T-helper 1 cell treated with Interleukin-12 subunit alpha and Interleukin-12 subunit beta and Interleukin-4 antibody, amounts not matched to agents 30 μg/mL and 1 μg/mL, for 36 hours (primary cell): ENCODE results near the gene CYBA.

Source experiments
- H3K27ac Mint-ChIP-seq: one replicate; pipeline ENCODE4 v1.8.0; 2021; ENCODE audit warnings: mild to moderate bottlenecking, mixed read lengths
- H3K27me3 Mint-ChIP-seq: one replicate; pipeline ENCODE4 v1.8.0; 2021; ENCODE audit warnings: low read depth, mixed read lengths
- H3K36me3 Mint-ChIP-seq: one replicate; pipeline ENCODE4 v1.8.0; 2021; ENCODE audit warnings: low read depth, mixed read lengths
- H3K4me1 Mint-ChIP-seq: one replicate; pipeline ENCODE4 v1.8.0; 2021; ENCODE audit warnings: low read depth, mixed read lengths
- H3K4me3 Mint-ChIP-seq: one replicate; pipeline ENCODE4 v1.8.0; 2021; ENCODE audit warnings: mild to moderate bottlenecking, moderate library complexity, mixed read lengths
- H3K9me3 Mint-ChIP-seq: one replicate; pipeline ENCODE4 v1.8.0; 2021; ENCODE audit warnings: mixed read lengths

Gene CYBA

DNA sequence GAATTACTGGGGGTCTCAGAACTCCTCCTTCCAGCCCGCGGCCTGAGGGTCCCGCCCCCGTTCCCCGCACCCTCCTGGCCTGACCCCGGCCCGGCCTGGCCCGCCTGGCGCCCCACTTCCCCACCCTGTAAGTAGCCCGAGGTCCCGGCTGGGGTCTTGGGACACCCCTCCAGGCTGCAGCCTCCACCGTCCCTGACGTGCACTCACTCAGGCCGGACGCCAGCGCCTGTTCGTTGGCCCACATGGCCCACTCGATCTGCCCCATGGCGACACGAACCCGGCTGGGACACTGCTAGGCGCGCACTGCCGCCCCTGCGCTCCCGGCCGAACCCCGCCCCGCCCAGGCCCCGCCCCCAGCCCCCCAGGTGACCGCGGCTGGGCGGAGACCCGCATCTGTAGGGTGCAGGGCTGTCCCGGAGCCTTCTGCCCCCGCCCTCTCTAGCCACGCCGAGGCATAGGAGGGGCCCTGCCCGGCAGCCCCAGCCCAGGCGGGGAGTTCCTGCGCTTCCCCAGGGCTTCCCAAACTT lies at the start of gene CYBA:
TSS of gene CYBA (minus strand) at position 305 of the 527 bp plus-strand sequence. CDS start at position 265, 40 bp downstream.
- no peaks in the 10 kb centered on the region for H3K9me3 Mint-ChIP-seq
- peaks cover 13% of the 10 kb centered on the region for H3K4me1 Mint-ChIP-seq

DNA sequence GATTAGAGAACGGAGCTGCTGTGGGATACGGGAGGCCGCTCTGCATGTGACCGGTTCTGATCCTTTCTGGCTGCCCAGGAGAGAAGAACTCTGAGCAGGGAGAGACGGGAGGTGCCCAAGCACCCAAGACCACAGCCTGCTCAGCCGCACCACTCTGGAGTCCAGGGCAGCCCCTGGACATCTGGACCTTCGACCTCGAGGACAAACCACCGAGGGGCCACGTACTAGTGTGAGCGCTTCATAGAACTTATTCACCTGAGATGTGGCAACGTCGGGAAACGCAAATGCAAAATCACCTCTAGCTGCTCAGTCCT lies 49.4 kb upstream of the CYBA start:
- H3K9me3 Mint-ChIP-seq, result no peaks in the 10 kb centered on the region
- peak overlapping the region; percentile 97 for H3K27ac Mint-ChIP-seq
- peaks cover 36% of the 10 kb centered on the region for H3K36me3 Mint-ChIP-seq
- no peaks in the 10 kb centered on the region for H3K27me3 Mint-ChIP-seq
- peaks cover 45% of the 10 kb centered on the region for H3K4me1 Mint-ChIP-seq
- peak overlapping the region; percentile 98 for H3K4me3 Mint-ChIP-seq

More for the DNA sequence above, at the start of gene CYBA:
- Mint-ChIP-seq H3K4me3 (peak within 1 kb of the TSS; percentile 89), H3K27me3 (no peaks in the 10 kb centered on the region), H3K27ac (peak within 1 kb of the TSS; percentile 96), H3K36me3 (peaks cover 17% of the 10 kb centered on the region)

DNA sequence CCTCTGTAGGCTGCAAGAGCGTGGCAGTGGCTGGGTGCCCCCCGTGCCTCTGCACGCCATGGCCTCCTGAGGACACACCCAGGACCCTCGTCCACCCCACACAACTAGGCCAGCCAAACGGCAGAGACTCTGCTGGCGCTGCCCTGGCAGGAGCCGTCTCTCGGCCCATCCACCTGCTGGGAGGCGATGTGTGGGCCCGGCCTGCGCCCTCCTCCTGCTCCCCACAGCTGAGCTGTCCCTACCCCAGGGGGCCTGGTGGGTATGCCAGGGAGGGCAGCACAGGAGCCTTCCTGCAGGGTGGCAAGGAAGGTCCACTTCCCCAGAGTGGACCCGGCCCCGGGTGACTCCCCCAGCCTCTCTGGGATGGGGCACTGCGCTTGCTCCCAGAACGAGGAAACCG lies 48.3 kb upstream of the CYBA start:
- peaks cover 36% of the 10 kb centered on the region for H3K36me3 Mint-ChIP-seq
- H3K27ac Mint-ChIP-seq, result no peak overlapping the region
- no peak overlapping the region for H3K4me3 Mint-ChIP-seq

DNA sequence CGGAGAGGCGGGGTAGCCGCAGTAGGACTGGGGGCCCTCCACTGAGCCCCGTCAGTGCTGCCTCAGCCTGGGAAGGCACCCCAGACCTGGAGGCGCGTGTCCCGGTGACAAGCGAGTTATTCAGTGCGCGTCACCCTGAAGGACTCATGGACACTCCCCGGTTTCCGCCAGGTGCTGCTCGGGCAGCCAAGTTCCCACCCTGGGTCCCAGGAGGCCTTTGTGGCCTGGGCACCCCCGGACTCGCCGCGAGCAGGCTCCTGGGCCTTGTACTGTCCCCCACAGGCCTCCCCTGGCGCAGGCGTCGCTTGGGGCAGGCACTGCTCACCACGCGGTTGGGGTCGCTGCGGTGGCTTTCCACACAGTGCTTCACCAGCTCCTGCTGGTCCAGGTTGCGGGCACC lies 47.8 kb upstream of the CYBA start:
- Mint-ChIP-seq H3K4me3 (no peak overlapping the region), H3K9me3 (no peaks in the 10 kb centered on the region), H3K27ac (no peak overlapping the region), H3K27me3 (no peaks in the 10 kb centered on the region), H3K36me3 (peaks cover 32% of the 10 kb centered on the region), H3K4me1 (peaks cover 37% of the 10 kb centered on the region)

More for the DNA sequence above, 48.3 kb upstream of the CYBA start:
- Mint-ChIP-seq H3K27me3 (no peaks in the 10 kb centered on the region), H3K4me1 (peaks cover 39% of the 10 kb centered on the region), H3K9me3 (no peaks in the 10 kb centered on the region)

DNA sequence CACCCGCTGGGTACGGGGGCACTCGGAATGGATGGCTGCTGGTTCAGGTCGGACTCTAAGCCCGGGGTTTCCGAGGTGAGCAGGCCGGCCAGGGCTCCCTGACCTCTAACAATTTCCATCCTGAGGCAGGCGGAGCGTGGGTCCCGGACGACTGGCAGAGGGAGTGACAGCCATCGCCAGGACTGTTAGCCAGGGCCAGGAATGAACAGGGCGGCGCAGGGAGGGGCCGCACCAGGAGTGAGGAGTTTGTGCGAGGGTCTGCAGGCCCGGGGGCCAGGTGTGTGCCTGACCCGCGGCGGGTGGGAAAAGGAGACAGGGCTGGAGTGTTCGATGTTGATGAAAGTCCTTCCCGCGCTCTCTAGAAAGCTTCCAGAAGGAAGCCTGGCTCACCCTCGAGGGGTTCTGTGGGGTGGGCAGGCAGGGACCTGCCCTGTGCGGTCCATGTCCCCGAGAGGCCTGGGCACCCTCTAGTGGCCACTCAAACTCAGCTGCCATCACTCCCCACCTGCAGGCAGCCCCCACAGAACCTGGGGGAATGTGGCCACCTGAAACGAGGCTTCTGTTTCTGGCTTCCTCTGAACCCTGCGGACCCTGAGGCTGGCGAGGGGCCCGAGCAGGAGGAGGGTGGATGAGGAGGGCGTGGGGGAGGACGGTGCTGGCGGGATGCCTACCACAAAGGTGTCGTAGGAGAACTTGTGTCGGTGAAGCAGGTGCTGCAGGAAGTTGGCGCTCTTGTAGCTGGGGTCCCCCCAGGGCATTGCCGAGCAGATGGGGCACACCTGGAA lies 47.2 kb upstream of the CYBA start:
- Mint-ChIP-seq H3K27me3 (no peaks in the 10 kb centered on the region), H3K4me1 (peaks cover 34% of the 10 kb centered on the region), H3K9me3 (no peaks in the 10 kb centered on the region), H3K36me3 (peaks cover 29% of the 10 kb centered on the region), H3K4me3 (peak overlapping the region; percentile 34), H3K27ac (peak overlapping the region; percentile 55)

DNA sequence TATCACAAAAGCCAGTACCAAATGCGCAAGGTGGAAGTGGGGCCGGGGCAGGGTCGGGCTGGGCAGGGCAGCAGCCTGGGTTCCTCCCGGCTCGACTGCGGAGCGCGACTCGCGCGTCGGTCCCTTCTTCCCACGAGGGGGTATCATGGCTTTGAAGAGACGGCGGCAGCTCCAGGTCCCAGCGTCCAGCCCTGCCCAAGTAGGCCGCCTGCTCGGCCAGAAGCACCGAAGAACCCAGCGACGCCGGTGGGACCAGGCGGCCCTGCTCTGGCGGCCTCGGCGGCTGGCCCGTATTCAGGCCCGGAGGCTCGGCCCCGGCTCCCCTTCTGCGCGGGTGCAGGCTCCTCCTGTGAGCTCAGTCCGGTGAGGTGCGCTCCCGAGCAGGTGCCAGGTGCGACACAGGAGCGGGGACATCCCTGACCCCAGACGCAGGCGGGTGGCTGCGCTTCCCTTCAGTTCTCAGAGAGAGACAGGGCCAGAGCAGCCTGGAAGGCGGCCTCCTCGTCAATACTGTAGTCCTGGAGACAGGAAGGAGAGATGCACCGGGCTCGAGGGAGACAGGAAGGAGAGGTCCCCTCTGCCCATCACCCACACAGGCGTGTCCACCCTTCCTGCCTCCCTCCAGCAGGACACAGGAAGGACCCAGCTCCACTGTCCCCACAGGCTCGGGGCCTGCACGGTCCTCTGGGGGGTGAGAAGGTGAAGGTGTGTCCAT lies 46.4 kb upstream of the CYBA start:
- Mint-ChIP-seq H3K27ac (peak overlapping the region; percentile 55), H3K36me3 (peaks cover 25% of the 10 kb centered on the region), H3K9me3 (no peaks in the 10 kb centered on the region), H3K27me3 (no peaks in the 10 kb centered on the region), H3K4me1 (peaks cover 33% of the 10 kb centered on the region), H3K4me3 (no peak overlapping the region)

DNA sequence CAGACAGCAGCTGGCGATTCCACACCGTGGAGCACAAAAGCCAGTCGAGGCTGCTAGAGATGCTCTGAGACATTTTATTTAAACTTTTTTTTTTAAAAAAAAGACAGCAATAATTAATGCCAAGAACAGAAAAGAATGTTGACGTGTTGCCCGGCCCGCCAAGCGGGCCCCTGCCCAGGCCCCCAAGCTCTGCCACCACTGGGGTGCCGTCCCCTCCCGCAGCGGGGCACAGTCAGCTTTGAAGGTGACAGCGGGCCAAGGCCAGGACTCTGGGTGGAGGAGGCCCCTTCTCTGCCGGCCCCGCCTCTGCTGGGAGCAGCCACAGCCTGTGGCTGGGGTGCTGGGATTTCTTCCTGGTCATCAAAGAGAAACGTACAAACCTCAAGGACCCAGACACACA lies 45.6 kb upstream of the CYBA start:
- no peaks in the 10 kb centered on the region for H3K9me3 Mint-ChIP-seq
- H3K36me3 Mint-ChIP-seq, result peaks cover 25% of the 10 kb centered on the region
- H3K4me1 Mint-ChIP-seq, result peaks cover 34% of the 10 kb centered on the region
- no peaks in the 10 kb centered on the region for H3K27me3 Mint-ChIP-seq
- no peak overlapping the region for H3K4me3 Mint-ChIP-seq
- no peak overlapping the region for H3K27ac Mint-ChIP-seq

DNA sequence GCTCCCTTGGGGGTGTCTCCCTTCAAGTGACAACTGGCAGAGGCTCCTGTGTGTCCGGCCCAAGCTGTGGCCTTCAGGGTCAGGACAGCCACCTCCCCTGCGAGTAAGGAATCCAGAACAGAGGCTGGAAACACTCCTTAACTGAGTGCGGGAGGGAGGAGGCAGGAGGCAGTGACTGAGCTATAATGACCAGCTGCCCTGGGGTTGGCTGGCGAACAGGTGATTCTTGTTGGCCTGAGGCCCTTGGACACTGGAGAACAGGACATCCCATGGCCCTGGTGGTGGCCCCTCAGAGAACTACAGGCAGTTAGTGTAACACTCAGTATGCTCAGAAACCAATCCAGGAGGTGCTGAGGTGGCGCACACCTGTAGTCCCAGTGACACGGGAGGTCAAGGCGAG lies 44.9 kb upstream of the CYBA start:
- H3K36me3 Mint-ChIP-seq, result peaks cover 23% of the 10 kb centered on the region
- no peak overlapping the region for H3K27ac Mint-ChIP-seq
- H3K27me3 Mint-ChIP-seq, result no peaks in the 10 kb centered on the region
- H3K4me3 Mint-ChIP-seq, result no peak overlapping the region
- H3K9me3 Mint-ChIP-seq, result no peaks in the 10 kb centered on the region
- H3K4me1 Mint-ChIP-seq, result peaks cover 34% of the 10 kb centered on the region

DNA sequence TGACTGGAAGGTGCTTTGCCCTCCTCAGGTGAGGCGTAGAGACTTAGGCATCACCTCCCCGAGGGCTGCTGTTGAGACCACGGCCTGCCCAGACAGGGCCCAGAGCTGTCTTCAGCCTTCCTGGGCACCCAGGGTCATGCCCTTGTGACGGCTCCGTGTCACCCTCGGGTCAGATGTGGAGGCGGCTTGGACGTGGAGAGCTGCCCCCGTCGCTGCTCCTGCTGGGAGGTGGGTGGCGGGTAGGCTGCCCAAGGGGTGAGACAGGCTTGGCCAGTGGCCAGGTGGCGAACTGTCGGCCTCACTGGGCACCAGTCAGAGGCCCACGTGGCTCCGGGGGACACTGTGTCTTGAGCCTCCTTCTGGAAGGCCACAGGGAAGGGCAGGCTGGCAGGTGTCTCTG lies 44.4 kb upstream of the CYBA start:
- no peaks in the 10 kb centered on the region for H3K27me3 Mint-ChIP-seq
- no peak overlapping the region for H3K4me3 Mint-ChIP-seq
- H3K36me3 Mint-ChIP-seq, result peaks cover 19% of the 10 kb centered on the region
- no peaks in the 10 kb centered on the region for H3K9me3 Mint-ChIP-seq
- H3K4me1 Mint-ChIP-seq, result peaks cover 34% of the 10 kb centered on the region
- no peak overlapping the region for H3K27ac Mint-ChIP-seq

DNA sequence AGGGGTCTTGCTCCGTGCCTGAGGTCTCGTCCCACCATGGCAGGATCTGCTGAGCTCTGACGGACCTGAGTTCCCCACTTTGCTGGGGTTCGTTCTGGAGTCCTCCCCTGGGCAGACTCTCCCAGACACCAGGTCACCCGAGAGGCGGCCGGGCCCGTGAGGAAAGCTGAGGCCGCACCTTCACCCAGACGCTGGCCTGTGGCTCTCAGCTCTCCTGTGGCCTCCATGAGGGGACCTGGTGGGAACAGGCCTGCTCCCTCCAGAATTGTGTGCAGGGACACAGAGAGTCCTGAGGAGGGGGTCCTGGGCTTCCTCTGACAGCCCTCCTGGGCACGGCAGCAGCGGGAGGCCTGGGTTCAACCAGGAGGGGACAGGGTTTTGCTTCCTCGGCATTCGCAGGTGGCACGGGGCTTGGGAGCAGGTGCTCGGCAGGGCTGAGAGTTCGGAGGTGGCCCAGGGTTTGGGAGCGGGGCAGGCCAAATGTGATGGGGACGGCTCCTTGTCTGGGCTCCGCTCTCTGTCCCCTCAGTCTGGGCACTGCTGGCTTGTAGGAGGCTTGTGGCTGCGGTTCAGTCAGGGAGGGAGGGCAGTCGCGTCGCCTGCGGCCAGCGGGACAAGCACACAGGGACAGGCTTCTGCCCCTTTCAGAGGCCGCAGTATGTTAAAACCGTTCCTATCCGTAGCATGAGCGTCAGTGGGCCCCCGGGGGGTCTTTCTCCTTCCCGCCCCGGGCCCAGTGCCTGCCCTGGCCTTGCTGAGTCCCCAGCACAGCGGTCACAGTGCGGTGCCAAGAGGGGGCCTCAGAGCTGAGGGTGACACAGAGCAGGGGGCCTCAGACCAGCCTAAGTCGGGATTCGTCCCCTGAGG lies 43.6 kb upstream of the CYBA start:
- H3K4me1 Mint-ChIP-seq, result peaks cover 29% of the 10 kb centered on the region
- H3K4me3 Mint-ChIP-seq, result no peak overlapping the region
- H3K9me3 Mint-ChIP-seq, result no peaks in the 10 kb centered on the region
- H3K27me3 Mint-ChIP-seq, result no peaks in the 10 kb centered on the region
- peaks cover 12% of the 10 kb centered on the region for H3K36me3 Mint-ChIP-seq
- peak overlapping the region; percentile 26 for H3K27ac Mint-ChIP-seq

DNA sequence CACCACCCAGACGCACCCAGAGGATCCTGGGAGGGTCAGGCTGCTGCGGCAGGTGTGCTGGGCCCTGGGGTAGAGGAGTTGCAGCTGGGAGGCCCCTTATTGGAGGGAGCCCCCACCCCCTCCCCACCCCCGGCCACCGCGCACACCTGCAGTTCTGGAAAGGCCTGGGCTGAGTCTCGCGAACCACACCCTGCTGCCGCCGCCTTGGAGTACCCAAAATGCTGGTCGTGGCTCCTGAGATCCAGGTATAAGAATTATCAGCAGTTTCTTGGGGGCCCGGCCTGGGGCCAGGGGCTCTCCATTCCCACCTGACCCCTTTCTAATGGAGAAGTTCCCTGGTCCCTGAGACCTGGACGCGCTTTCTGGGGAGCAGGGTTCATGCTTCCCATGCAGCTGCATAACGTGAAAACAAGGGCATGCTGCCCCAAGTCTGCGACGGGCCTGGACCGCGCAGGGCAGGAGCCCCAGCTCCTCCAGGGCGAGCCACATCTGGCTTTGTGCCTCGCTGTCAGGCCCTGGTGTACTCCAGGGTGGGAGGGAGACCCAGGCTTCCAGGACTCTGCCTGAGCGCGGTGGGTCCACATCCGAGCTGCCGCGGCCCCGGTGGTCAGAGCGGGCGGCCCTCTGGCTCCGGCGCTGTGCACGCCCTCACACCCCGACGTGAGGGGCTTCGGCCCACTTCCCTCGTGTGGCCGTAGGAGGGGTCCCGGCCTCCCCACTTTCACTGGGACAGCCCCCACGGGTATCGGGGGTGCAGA lies 42.7 kb upstream of the CYBA start:
- H3K4me1 Mint-ChIP-seq, result peaks cover 34% of the 10 kb centered on the region
- no peak overlapping the region for H3K4me3 Mint-ChIP-seq
- peak overlapping the region; percentile 26 for H3K27ac Mint-ChIP-seq
- H3K27me3 Mint-ChIP-seq, result no peaks in the 10 kb centered on the region
- peaks cover 11% of the 10 kb centered on the region for H3K36me3 Mint-ChIP-seq
- no peaks in the 10 kb centered on the region for H3K9me3 Mint-ChIP-seq

DNA sequence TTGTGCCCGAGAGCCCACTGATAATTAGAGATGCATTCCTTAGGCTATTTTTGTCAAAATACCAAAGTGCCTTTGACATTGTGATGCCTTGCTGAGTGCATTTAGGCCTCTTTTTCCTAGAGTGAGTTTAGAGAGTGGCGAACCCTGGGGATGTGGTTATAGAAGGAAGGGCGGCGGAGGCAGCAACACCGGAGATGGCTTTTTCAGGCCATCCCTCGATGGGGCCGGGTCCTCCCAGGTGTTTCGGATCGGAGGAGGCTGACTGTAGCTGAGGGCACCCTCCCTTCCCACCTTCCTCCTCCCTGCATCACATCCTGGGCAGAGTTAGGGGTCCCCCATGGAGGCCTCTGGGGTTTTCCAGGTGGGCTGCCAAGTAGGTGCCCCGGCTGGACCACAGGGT lies 42.0 kb upstream of the CYBA start:
- Mint-ChIP-seq H3K9me3 (no peaks in the 10 kb centered on the region), H3K4me3 (peak overlapping the region; percentile 18), H3K4me1 (peaks cover 34% of the 10 kb centered on the region), H3K36me3 (peaks cover 11% of the 10 kb centered on the region), H3K27me3 (no peaks in the 10 kb centered on the region), H3K27ac (peak overlapping the region; percentile 84)

DNA sequence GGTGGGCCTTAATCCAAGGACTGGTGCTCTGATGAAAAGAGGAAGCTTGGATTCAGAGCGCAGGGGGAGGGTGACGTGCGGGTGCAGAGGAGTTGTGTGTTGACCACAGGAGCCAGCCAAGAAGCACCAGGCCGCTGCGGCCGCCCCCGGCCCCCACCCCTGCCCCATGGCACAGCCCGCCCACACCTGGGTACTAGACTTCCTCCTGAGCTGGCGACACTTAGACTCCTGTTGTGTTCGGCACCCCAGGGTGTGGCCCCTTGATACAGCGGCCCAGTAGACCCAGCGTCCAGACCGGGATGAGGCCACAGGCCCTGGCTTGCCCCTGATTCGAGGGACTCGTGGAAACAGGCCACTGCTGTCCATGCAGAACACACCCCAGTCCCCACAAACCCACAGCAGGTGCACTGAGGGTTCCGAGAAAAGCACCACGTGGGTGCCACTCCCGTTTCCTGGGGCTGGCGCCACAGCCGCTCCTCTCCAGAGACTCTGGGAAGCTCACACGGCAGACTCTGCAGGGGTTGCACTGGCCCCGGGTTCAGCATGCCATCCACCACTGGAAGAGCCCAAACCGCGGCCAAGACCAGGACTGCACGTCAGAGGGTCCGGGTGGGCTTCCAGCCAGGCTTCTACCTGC lies 41.2 kb upstream of the CYBA start:
- peak overlapping the region; percentile 84 for H3K27ac Mint-ChIP-seq
- H3K36me3 Mint-ChIP-seq, result peaks cover 5% of the 10 kb centered on the region
- H3K4me3 Mint-ChIP-seq, result peak overlapping the region; percentile 72
- H3K4me1 Mint-ChIP-seq, result peaks cover 31% of the 10 kb centered on the region
- H3K27me3 Mint-ChIP-seq, result no peaks in the 10 kb centered on the region
- H3K9me3 Mint-ChIP-seq, result no peaks in the 10 kb centered on the region
